Endometrial microvascular endothelial cells (primary cell): Measurements from ENCODE around the gene EHD4. TPM values are rescaled to one million over a fixed set of nuclear protein-coding genes. Genes with fewer than 3 reads are reported as not detected.

Experiments used
- in situ Hi-C: cut with HindIII; loops from 2 replicates; pipeline ENCODE4 v1.10.0; 2017; ENCODE audit warnings: low sequenced_read_pairs, low pct_unique_long_range_greater_than_20kb; ENCODE audit errors: inconsistent ontology term
- total RNA-seq: library from RNA; depleted of rRNA; stranded (reverse); fragments of >200 nt; gene quantifications from one replicate; pipeline ENCODE4 v1.2.3, GENCODE V29; 2015; ENCODE audit errors: inconsistent ontology term

The EHD4 gene
- total RNA-seq, 1 donor from 2014 or later: 168 TPM

DNA sequence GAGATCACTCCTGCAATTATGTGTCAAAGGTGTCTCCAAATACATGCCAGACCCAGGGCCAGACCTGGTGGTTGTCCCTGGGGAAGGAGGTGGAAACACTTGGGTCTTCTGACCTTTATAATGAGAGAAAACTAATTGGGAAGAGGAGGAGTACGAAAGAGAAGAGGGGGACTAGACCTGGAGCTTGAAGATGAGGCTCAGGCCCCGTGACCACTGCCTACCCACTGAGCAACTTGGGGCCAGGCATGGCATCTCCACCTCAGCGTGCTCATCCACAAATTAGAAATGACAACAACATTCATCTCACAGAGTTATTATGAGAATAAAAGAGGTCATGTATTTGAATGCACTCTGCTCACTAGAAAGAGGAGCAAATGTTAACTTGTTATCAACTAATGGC, 59.1 kb downstream of the EHD4 start:
- in situ Hi-C loops: no loop called here

DNA sequence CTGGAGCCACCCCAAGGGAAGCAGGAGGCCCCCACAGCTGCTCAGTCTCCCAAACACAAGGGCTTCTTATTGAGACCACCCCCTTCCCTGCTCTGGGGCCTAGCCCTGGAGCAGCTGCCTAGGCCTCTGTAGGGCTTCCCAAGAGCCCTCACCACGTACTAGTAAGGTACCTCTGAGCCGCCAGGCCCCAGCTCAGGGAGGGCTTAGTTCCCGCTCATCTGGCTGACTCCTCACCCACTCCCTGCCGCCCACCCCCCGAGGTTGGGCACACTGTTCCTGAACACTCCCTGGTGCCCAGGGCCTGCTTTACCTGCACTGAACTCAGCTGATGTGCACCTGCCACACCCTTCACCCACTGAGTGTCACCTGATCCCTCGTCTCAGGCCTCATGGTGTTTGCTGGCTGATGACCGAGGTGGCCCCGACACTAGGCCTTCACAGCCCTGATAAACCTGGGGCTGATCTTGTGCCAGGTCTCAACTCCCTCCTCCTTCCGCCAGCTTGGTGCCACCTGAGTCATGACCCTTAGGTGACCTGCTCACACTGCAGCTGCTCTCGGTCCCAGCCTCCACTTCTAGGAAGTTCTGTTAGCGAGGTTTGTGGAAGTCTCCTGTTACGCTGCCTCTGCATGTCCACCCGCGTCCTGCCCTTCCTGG, 60.5 kb downstream of the EHD4 start:
- in situ Hi-C loops: no loop called here

DNA sequence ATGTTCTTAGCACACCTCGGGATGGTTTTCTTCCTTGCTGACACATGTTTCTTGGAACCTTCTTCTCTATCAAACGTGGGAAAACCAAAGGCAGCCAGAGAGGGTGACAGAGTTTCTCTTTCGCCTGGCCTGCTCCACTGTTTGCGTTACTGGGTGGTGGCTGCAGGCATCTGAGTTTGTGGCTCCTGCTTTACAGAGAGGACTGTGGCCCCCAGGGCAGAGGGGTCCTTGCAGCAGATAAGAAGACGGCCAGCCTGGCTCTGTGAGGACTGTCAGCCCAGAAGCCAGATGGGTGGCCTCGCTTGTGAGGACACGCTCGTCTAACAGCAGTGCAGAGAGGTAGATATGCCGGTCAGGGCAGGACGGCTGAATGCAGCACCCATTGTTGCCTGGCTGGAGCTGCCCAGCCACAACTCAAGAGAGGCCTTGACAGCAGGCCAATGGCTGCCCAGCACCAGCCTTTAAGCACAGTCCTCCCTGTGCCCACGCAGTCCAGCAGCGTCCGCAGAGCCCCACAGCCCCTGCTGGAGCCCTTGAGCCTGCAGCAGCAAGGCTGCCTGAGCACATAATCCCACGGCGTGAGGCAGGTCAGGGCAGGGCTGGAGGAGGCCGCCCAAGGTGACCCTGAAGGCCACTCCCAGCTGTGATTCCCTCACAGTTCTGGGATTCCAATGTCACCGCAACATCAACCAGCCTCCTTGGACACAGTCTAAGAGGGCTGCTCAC, 63.5 kb downstream of the EHD4 start:
- in situ Hi-C loops: no loop called here

DNA sequence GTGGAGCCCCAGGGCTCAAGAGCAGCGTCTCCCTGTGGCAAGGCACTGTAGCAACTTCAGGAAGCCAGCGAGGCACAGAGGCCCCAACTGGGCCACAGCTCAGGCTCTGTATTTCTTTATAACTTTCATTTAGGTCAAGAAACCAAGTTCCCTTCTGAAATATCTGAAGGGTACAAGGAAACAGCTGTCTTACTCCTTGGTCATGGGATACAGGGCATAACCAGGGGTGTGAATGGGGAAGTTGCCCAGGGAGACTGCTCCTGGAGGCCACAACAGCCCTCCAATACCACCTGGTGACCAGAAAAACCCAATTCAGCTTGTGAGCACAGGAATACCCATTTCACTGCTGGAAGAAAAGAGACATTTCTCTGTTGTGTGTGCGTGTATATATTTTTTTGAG, 65.2 kb downstream of the EHD4 start:
- in situ Hi-C loops: no loop called here

DNA sequence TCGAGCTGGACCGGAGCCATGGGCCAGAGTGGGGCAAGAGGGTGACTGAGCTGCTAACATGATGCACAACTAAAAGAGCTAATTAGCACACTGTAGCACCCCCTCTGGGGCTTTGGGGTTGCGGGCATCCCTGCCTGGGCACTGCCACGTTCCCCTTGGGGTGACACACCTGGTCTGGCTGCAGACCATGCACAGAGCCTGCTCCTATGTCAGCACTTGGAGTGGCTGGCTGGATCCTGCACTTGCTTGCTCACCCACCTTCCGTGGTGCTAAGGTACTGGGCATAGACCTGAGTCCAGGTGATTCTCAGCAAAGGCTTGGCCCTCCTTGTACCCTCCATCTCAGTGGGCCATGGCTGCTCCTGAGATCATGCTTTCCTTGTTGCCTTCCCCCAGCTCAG, 65.7 kb downstream of the EHD4 start:
- in situ Hi-C loops: no loop called here

DNA sequence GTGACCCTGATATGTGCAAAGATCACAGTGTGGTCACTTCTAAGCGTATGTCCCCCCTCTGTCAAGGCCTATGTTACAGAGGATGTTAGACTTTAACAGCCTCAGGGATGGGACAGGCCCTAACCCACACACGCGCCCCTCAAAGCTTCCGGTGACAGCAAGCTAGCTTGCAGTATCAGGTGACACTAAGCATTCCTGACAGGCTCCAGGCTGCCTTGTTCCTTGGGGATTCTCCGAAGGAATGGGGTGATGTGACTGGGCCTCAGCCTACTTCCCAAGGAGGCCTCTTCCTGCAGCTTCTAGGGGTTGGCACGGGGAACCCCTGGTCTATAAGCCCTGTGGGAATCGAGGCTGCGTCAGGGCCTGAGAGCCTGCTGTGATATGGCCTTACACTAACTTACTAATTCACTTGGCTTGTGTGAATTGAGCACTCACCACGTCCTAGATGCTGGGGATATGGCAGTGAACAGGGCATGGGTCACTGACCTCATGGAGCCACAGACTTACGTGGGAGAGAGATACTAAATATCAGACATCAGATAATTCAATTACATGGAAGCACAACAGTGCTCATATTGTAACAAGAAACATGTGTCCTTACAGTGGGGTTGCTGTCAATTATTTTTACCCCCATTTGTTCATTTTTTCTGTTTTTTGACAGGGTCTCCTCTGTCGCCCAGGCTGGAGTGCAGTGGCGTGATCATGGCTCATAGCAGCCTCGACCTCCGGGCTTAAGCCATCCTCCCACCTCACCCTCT, 67.1 kb downstream of the EHD4 start:
- in situ Hi-C loops: no loop called here

DNA sequence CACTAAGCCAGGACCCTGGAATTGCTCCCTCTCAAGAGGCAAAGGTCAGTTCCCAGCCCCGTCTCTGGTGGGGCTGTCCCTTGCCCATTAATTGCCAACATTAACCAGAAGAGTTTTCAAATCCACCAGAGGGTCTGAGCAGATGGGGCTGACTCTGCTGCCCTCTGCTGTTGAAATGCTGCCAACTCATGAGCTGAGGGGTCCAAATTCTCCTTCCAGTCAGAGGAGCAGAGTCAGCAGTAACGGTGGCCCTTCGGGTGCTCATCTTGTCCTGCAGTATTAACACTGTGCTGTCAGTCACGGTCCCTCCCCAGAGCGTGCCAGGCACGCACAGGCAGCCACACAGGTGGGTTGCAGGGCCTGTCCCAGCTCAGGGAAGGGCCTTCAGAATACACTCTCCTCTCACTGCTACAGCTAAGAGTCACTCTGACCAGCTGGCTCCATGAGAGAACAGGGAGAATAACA, 67.8 kb downstream of the EHD4 start:
- in situ Hi-C loops: no loop called here

DNA sequence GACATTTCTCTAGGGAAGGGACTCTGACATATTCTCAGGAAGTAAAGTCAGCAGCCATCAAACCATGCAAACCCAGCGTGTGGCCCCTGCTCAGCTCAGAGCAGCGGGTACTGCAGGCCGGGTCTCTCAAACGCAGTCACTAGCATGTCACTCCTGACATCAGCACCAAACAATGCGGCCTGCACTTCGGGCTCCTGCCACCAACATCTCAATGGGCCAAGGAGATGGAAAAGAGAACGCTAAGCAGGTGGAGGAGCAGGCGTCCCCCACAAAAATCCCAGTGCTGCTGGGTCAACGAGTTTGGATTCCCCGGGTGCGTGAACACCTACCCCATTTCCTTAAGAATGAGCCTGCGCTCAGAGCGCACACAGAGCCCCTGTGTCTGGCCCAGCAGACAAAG, 68.6 kb downstream of the EHD4 start:
- in situ Hi-C loops: no loop called here

DNA sequence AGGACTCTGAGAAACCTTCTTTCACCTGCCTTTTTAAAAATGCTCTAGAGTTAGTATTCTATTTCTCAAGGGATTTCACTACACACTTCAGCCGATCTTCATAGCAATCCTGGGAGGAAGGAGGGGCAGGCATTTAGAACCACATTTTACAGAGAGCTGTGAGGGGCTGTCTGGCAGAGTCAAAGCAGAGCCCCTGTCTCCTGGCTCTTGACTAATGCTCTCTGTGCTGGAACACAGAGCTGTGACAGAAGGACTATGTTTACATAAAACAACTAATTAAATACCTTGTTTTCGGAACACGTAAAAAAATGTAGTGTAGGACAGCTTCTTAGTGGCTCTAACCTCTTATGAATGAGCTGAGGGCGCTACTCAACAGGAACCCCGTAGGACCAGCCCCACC, 70.9 kb downstream of the EHD4 start:
- in situ Hi-C loops: no loop called here

DNA sequence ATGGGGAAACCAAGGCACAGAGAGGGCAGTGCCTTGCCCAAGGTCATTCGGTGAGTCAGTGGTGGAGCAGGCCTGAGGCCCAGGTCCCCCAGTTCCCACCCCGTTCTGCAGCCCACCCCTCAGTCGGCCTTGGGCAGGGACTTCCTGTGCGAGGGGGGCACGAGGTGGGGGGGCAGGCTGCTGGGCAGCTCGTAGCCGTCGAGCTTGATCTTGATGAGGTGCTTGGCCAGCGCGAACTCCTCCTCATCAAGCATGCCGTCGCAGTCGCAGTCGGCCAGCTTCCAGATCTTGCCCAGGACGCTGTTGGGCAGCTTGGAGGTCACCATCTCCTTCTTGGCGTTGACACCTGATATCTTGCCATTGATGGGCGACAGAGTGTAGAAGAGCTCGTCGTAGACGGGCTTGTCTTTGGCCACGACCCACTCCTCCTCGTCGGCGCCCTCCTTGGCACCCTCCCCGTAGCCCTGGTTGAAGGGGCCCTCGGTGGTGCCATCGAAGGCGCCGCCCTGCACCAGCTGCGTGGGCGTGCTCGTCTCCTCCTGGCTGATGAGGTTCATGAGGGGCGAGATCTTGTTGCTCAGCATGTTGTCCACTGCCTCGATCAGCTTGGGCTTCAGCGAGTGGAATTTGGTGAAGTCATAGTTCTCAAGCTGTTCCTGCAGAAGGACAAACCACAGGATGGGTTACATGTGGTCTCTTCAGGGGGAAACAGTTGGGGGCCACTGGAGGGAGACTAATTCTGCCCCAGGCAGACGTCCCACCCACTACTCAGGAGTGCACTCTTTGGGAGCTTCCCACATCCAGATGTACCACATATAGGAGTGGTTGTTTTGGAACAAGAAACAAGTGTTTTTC, 71.6 kb downstream of the EHD4 start:
- in situ Hi-C loops: no loop called here

DNA sequence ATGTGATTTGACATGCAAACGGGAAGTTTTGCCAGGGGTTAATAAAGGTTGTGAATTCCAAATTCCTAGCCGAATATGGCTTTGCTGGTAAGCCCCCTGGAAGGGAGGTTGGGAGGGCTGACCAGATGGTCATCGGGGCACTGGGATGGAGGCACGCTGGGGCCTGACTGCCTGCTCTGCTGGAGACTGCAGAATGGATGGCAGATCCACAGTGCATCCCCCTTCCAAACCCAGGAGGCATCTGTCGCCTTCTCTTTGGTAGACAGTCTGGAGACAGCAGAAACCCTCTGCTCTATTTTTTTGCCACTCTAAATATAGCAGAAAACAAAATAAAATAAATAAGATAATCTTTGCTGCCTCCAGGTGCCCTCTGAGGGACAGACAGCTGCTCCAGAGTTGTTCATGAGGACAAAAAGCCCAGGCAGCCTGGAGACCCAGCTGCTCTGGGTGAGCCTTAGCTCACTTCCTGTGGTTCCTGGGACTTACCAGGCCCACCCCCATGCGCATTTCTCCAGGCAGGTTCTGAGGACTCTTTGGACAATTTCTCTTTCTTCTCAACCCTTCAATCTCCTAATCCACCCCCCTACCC, 72.4 kb downstream of the EHD4 start:
- in situ Hi-C loops: no loop called here

DNA sequence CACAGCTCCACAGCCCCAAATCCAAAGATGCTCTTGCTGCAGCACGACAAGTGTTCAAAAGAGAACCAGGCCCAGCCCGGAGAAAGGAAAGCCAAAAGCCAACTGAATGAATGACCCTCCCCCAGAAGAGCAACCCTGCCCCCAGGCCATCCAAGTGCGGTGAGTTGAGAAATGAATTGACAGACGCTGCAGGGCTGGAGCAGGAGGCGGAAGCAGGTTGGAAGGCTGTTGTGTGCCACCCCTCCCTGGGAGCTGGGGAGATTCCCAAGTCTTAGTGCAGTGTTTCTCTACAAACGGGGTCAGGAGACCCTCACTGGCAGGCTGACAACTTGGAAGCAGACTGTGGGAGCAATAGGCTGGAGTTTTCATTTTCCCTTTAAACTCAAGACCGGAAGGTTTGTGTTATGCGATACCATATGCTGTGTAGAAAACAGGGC, 75.0 kb downstream of the EHD4 start:
- in situ Hi-C loops: no loop called here

DNA sequence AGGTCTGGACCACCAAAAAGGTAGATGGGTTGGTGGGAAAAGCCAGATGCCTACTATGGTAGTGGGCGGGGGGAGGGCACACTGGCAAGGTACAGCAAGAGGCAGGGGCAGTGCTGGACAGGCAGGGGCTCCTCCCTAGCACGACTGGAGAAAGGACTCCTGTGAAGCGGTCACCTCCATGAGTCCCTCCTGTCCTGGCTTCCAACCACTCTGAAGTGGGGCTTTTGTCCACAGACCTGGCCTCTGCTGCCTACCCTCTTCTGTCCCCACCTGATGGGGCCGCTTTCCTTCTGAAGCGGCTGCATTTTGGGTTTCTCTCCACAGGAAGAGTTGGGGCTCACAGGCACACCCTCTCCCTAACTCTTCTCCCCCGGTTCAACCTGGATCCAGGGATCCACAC, 75.8 kb downstream of the EHD4 start:
- in situ Hi-C loops: no loop called here

DNA sequence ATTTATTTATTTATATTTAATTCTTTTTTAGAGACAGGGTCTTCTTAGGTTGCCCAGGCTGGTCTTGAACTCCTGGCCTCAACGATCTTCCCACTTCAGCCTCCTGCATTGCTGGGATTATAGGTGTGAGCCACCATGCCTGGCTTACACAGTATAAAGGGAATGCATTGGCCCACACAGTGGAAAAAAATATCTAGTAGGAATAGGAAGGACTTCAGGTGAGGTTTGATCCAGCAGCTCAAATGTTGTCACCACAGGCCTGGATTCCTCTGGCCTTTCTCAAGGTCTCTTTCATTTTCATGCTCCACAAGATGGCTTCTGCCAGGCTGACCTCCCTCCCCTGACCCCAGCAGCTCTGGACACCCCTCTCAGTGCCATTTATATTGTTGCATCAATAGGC, 76.4 kb downstream of the EHD4 start:
- in situ Hi-C loops: no loop called here

DNA sequence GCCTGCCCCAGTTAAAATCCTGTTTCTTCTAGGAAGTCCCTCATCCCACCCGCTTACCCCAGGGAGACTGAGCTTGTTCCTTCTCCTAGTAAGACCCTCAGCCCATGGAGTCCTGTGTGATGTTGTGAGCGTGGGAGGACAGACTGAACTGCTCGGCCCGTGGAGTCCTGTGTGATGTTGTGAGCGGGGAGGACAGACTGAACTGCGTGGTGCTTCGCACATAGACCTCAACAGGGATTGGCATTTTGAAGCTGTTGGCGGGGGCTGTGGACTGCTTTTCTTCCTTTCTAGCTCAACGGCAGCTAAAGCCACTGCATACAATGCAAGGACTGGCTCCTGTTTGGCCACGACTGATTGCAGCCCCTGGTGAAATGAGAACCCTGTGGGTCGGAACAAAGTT, 76.9 kb downstream of the EHD4 start:
- in situ Hi-C loops: no loop called here

DNA sequence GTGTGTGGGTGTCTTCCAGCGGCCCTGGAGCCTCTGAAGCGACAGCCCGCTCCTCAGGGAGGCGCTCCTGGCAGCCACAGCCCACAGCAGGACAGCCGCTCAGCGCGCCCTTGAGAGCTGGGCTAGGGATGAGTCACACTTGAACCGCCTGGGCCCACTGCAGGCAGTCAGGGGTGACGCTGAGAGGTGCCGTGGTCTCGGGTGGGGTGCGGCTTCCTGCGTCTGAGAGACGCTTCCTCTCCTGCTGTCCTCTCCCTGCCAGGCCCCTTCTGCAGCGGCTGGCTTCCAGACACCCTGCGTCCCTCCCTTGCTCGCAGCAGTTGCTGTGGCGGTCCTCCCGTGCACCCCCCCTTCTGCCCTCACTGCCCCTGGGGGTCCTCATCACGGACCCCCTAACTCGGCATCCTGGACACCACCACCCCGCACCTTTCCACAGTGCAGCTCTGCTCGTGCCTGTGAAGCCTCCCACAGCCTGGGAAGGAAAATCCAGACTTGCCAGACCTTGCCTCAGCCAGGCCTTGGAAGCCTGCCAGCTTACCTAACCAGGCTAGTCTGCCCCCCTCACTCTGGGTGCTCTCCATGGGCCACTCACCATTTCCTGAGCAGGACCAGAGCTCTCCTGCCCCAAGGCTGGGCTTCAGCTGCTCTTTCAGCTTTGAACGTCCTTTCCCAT, 77.4 kb downstream of the EHD4 start:
- in situ Hi-C loops: no loop called here

DNA sequence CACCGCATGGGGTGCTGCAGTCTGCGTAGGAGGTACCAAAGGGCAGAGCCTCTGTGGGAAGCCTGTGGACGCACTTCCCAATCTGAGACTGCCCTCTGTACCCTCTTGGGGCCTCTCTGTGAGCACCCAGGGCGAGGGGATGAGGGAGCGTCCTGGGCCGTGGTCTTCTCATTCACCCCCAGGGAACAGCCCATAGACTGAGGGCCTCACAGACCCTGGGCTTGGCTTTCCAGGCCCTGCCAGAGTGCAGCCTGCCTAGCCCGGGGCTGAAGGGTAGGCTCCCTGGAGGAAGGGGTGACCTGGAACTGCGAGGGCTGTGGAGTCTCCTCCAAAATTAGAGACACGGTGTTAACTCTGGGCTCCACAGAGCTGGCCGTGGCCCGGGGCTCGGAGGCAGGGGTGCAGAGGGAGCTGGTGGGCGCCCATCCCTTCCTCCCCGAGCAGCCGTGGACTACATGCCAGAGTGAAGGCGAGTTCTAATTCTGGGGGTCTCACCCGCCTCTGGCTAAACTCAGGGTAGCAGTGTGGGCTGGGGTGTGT, 78.0 kb downstream of the EHD4 start:
- in situ Hi-C loops: no loop called here
